H9 (cell line): ENCODE results near the gene DENR. TPM values are rescaled to one million over a fixed set of nuclear protein-coding genes. Genes with fewer than 3 reads are reported as not detected.
"Not testable (repeated sequence)": the region's sequence is repeated elsewhere in the genome, so short reads cannot be mapped to it uniquely, and the experiment has no call there.

Experiments
- DNase-seq: peaks from one replicate; pipeline ENCODE4 v3.0.0-alpha.2; 2017
- H2AFZ ChIP-seq: one replicate; pipeline ENCODE4 v1.6.1; 2013; ENCODE audit warnings: mild to moderate bottlenecking, low read length, control low read depth, moderate library complexity
- H2AK5ac ChIP-seq: 2 replicates; pipeline ENCODE4 v1.6.1; 2013; ENCODE audit warnings: low read length, control low read depth, mixed read lengths; ENCODE audit not compliant: insufficient read length
- H2BK120ac ChIP-seq: one replicate; pipeline ENCODE4 v1.6.1; 2013; ENCODE audit warnings: low read depth, mild to moderate bottlenecking, low read length, control low read depth, inconsistent platforms; ENCODE audit not compliant: poor library complexity, severe bottlenecking
- H2BK12ac ChIP-seq: 2 replicates; pipeline ENCODE4 v1.6.1; 2013; ENCODE audit warnings: low read length, control low read depth, mixed read lengths, low read depth; ENCODE audit not compliant: insufficient read length
- H2BK15ac ChIP-seq: 2 replicates; pipeline ENCODE4 v1.6.1; 2013; ENCODE audit warnings: low read depth, low read length, control low read depth
- H2BK20ac ChIP-seq: one replicate; pipeline ENCODE4 v1.6.1; 2013; ENCODE audit warnings: low read depth, mild to moderate bottlenecking, low read length, control low read depth, inconsistent platforms; ENCODE audit not compliant: poor library complexity, severe bottlenecking
- H2BK5ac ChIP-seq: 2 replicates; pipeline ENCODE4 v1.6.1; 2013; ENCODE audit warnings: low read length, control low read depth, mixed read lengths; ENCODE audit not compliant: insufficient read length
- H3K14ac ChIP-seq: 2 replicates; pipeline ENCODE4 v1.6.1; 2013; ENCODE audit warnings: low read length, control low read depth; ENCODE audit not compliant: insufficient read depth
- H3K18ac ChIP-seq: 2 replicates; pipeline ENCODE4 v1.6.1; 2013; ENCODE audit warnings: low read depth, mild to moderate bottlenecking, mixed read lengths, low read length, control low read depth; ENCODE audit not compliant: insufficient read length
- H3K23ac ChIP-seq: 2 replicates; pipeline ENCODE4 v1.6.1; 2013; ENCODE audit warnings: low read length, control low read depth, mixed read lengths, low read depth; ENCODE audit not compliant: insufficient read length
- H3K23me2 ChIP-seq: 2 replicates; pipeline ENCODE4 v1.6.1; 2013; ENCODE audit warnings: low read depth, mild to moderate bottlenecking, mixed read lengths, low read length, control low read depth; ENCODE audit not compliant: insufficient read length, poor library complexity, severe bottlenecking
- H3K27ac ChIP-seq: 2 replicates; pipeline ENCODE4 v1.5.1; 2013; ENCODE audit warnings: low read length, control low read depth, mixed read lengths, low read depth; ENCODE audit not compliant: insufficient read length
- H3K27me3 ChIP-seq: 2 replicates; pipeline ENCODE4 v1.6.1; 2013; ENCODE audit warnings: low read length, control low read depth, inconsistent platforms; ENCODE audit not compliant: insufficient read depth
- H3K4ac ChIP-seq: 2 replicates; pipeline ENCODE4 v1.6.1; 2013; ENCODE audit warnings: low read depth, mild to moderate bottlenecking, control low read depth, inconsistent platforms, low read length, moderate library complexity
- H3K4me1 ChIP-seq: 2 replicates; pipeline ENCODE4 v1.6.1; 2013; ENCODE audit warnings: low read length, control low read depth, inconsistent platforms; ENCODE audit not compliant: insufficient read depth
- H3K4me2 ChIP-seq: 2 replicates; pipeline ENCODE4 v1.6.1; 2013; ENCODE audit warnings: low read length, control low read depth, mixed read lengths; ENCODE audit not compliant: insufficient read length, insufficient read depth
- H3K56ac ChIP-seq: 2 replicates; pipeline ENCODE4 v1.6.1; 2013; ENCODE audit warnings: low read depth, mild to moderate bottlenecking, mixed read lengths, low read length, control low read depth; ENCODE audit not compliant: insufficient read length
- H3K79me1 ChIP-seq: 2 replicates; pipeline ENCODE4 v1.6.1; 2013; ENCODE audit warnings: low read depth, mild to moderate bottlenecking, moderate library complexity, low read length, control low read depth, inconsistent platforms; ENCODE audit not compliant: insufficient read depth, poor library complexity, severe bottlenecking
- H3K79me2 ChIP-seq: 2 replicates; pipeline ENCODE4 v1.6.1; 2013; ENCODE audit warnings: low read length, control low read depth, inconsistent platforms; ENCODE audit not compliant: insufficient read depth
- H3K9ac ChIP-seq: 2 replicates; pipeline ENCODE4 v1.6.1; 2013; ENCODE audit warnings: low read length, control low read depth, mixed read lengths; ENCODE audit not compliant: insufficient read length; ENCODE audit errors: extremely low read depth
- H3K9me3 ChIP-seq: one replicate; pipeline ENCODE4 v1.6.1; 2013; ENCODE audit warnings: low read depth, low read length, inconsistent platforms; ENCODE audit not compliant: control insufficient read depth
- H3T11ph ChIP-seq: one replicate; pipeline ENCODE4 v1.6.1; 2013; ENCODE audit warnings: mild to moderate bottlenecking, low read length, control low read depth, inconsistent platforms
- H4K20me1 ChIP-seq: one replicate; pipeline ENCODE4 v1.6.1; 2013; ENCODE audit not compliant: control insufficient read depth, insufficient read length, insufficient read depth
- H4K5ac ChIP-seq: 2 replicates; pipeline ENCODE4 v1.6.1; 2013; ENCODE audit warnings: low read depth, mild to moderate bottlenecking, mixed read lengths, low read length, control low read depth; ENCODE audit not compliant: insufficient read length
- H4K8ac ChIP-seq: replicated peaks from 2 replicates; pipeline ENCODE4 v1.6.1; 2013; ENCODE audit warnings: low read length, control low read depth, mixed read lengths, low read depth; ENCODE audit not compliant: insufficient read length
- H4K91ac ChIP-seq: 2 replicates; pipeline ENCODE4 v1.6.1; 2013; ENCODE audit warnings: low read depth, mild to moderate bottlenecking, moderate library complexity, mixed read lengths, low read length, control low read depth; ENCODE audit not compliant: insufficient read length
- H3K27ac Mint-ChIP-seq, 3 experiments: 2 replicates in 2 of 3; 3 replicates in 1 of 3; pipeline ENCODE4 v1.8.0; 2020 to 2021; ENCODE audit warnings: mixed read lengths in 3 of 3, mild to moderate bottlenecking in 1 of 3, moderate library complexity in 1 of 3
- H3K27me3 Mint-ChIP-seq: 2 replicates; pipeline ENCODE4 v1.8.0; 2021; ENCODE audit warnings: low read depth, mild to moderate bottlenecking, moderate library complexity, mixed read lengths
- H3K36me3 Mint-ChIP-seq, 3 experiments: 2 replicates in 2 of 3; 3 replicates in 1 of 3; pipeline ENCODE4 v1.8.0; 2020 to 2021; ENCODE audit warnings: low read depth in 3 of 3, mixed read lengths in 3 of 3; ENCODE audit not compliant: insufficient read depth in 1 of 3
- H3K4me1 Mint-ChIP-seq, 2 experiments: 2 replicates each; pipeline ENCODE4 v1.8.0; 2020; ENCODE audit warnings: mixed read lengths in 2 of 2
- H3K4me3 Mint-ChIP-seq, 2 experiments: 2 replicates in 1 of 2; 3 replicates in 1 of 2; pipeline ENCODE4 v1.8.0; 2020 to 2021; ENCODE audit warnings: mild to moderate bottlenecking in 2 of 2, mixed read lengths in 2 of 2, moderate library complexity in 1 of 2
- H3K9me3 Mint-ChIP-seq, 2 experiments: 2 replicates in 1 of 2; 3 replicates in 1 of 2; pipeline ENCODE4 v1.8.0; 2020; ENCODE audit warnings: mild to moderate bottlenecking in 2 of 2, mixed read lengths in 2 of 2, moderate library complexity in 1 of 2
- WGBS: extraction: QIAGEN DNeasy Blood & Tissue Kit; methylation state at CpG from one replicate; pipeline ENCODE4 v1.1.7; 2013; ENCODE audit warnings: missing lambda C conversion rate, low lambda C conversion rate, mixed read lengths; ENCODE audit not compliant: insufficient read length; ENCODE audit errors: extremely low coverage; 5-methylcytosine and 5-hydroxymethylcytosine counted together
- total RNA-seq: library from RNA; stranded (reverse); gene quantifications from 2 replicates; pipeline ENCODE4 v1.2.1, GENCODE V29; 2021

DENR gene
- total RNA-seq, 1 experiment from 2014 or later = 104 TPM

GRCh38 chr12:122713491-122714188 lies 39.0 kb upstream of the DENR start:
- H3K4me1 ChIP-seq, H3K23ac ChIP-seq, H3K4ac ChIP-seq, H4K5ac ChIP-seq, H3K36me3 Mint-ChIP-seq, H2BK5ac ChIP-seq, H3K56ac ChIP-seq, H3K4me1 Mint-ChIP-seq, H3K9me3 Mint-ChIP-seq, H3K27ac Mint-ChIP-seq, H3K9me3 ChIP-seq, H2BK120ac ChIP-seq, H3K18ac ChIP-seq, H3K14ac ChIP-seq, H3K79me2 ChIP-seq, H3K79me1 ChIP-seq, H3K9ac ChIP-seq, H3K4me3 Mint-ChIP-seq, H3K4me2 ChIP-seq, H3T11ph ChIP-seq, H4K8ac ChIP-seq, DNase-seq, H2BK20ac ChIP-seq, H4K20me1 ChIP-seq, H3K27ac ChIP-seq, H2AFZ ChIP-seq, H3K27me3 ChIP-seq, H2BK12ac ChIP-seq, H4K91ac ChIP-seq, H3K27me3 Mint-ChIP-seq, H3K23me2 ChIP-seq, H2BK15ac ChIP-seq, H2AK5ac ChIP-seq: not testable (repeated sequence)
- no CpG with 5 or more reads among the region's 10 CpGs for WGBS

GRCh38 chr12:122715211-122715610 lies 37.4 kb upstream of the DENR start:
- DNase-seq, H3K27ac Mint-ChIP-seq, H2BK120ac ChIP-seq, H3K4me1 Mint-ChIP-seq, H4K8ac ChIP-seq, H3K9me3 ChIP-seq, H2BK12ac ChIP-seq, H2AK5ac ChIP-seq, H3K27me3 Mint-ChIP-seq, H2BK15ac ChIP-seq, H3K14ac ChIP-seq, H2AFZ ChIP-seq, H3K27ac ChIP-seq, H3K23ac ChIP-seq, H3K36me3 Mint-ChIP-seq, H3K23me2 ChIP-seq, H3K18ac ChIP-seq, H3K4ac ChIP-seq, H4K20me1 ChIP-seq, H3K9me3 Mint-ChIP-seq, H3K4me1 ChIP-seq, H3K79me1 ChIP-seq, H2BK5ac ChIP-seq, H3K4me2 ChIP-seq, H3T11ph ChIP-seq, H2BK20ac ChIP-seq, H3K79me2 ChIP-seq, H3K9ac ChIP-seq, H3K27me3 ChIP-seq, H4K5ac ChIP-seq, H4K91ac ChIP-seq, H3K4me3 Mint-ChIP-seq, H3K56ac ChIP-seq: not testable (repeated sequence)
- no CpG with 5 or more reads among the region's 6 CpGs for WGBS
